RWPE1 (cell line): ENCODE results near the gene MKLN1.
"Not testable (repeated sequence)": the region's sequence is repeated elsewhere in the genome, so short reads cannot be mapped to it uniquely, and the experiment has no call there.

Source experiments
- CTCF ChIA-PET: fragments of 350-600 bp; sonication (Branson Sonifier 250); formaldehyde crosslinking; extraction: SDS; loops from one replicate; lab custom pipeline; 2021; lab: Yijun Ruan, JAX
- POLR2A ChIA-PET: fragments of 400-600 bp; formaldehyde crosslinking; extraction: SDS; loops from one replicate; lab custom pipeline; 2020; ENCODE audit warnings: antibody characterized with exemption; ENCODE audit not compliant: low non-redundant PET; lab: Yijun Ruan, JAX
- DNase-seq: peaks from one replicate; pipeline ENCODE4 v3.0.0; 2012; ENCODE audit warnings: low spot score
- H3K27ac ChIP-seq: fragments of 450-650 bp; 2 replicates; pipeline ENCODE4 v1.5.1; 2017
- CTCF ChIP-seq: fragments of 450-650 bp; conservative IDR thresholded peaks from 2 replicates; pipeline ENCODE4 v1.5.1; 2017; ENCODE audit warnings: low read depth, mild to moderate bottlenecking

Gene MKLN1

GRCh38 chr7:131511071-131511470, 183.4 kb downstream of the MKLN1 start:
- POLR2A ChIA-PET: no interaction called here

DNA sequence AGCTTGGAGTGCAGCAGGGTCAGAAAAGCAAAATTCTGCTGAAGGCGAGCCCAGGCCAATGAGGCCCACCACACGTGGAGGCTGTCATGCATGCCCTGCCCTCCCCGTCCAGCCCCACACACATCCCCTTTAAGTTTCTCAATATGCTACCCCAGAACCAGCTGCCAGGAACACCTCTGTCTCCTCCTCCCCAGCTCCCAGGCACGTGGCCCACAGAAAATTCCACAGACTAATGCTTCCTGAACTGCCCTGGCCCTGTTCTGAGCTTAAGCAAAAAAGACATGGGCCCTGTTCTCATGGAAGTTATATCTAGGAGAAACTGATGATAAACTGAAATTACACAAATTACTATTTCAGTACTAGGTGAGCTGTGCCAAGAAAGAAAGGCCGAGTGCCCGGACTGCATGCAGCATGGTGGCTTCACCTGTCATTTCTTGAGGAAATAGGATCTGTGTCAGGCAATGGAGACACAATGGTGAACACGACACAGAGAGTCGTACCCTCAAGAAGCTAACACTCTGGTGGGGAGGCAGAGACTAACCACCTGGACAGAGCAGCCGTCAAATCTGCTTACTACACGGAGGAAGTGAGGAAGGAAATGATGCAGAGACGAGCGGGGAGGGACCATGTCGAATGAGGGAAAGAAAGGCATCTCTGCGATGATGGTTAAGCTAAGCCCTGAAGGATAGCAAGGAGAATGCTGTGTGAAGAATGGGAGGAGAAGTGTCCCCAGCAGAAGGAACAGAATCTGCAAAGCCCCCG, 184.3 kb downstream of the MKLN1 start:
- ChIA-PET CTCF (interaction anchor here (2.0 kb wide), 1 partner anchor 143 kb away, joined by 7 read pairs; no protein-coding TSS in a partner anchor), POLR2A (no interaction called here)
- no peak for TF ChIP-seq CTCF
- DNase-seq: no peak
- no peak overlapping the region for H3K27ac ChIP-seq

More at GRCh38 chr7:131511071-131511470, 183.4 kb downstream of the MKLN1 start:
- no peak for DNase-seq
- CTCF ChIA-PET: interaction anchor here (2.0 kb wide), 1 partner anchor 144 kb away, joined by 7 read pairs; no protein-coding TSS in a partner anchor
- H3K27ac ChIP-seq: no peak overlapping the region
- TF ChIP-seq CTCF: no peak

GRCh38 chr7:131513245-131514061, 185.8 kb downstream of the MKLN1 start:
- ChIA-PET POLR2A (no interaction called here), CTCF (interaction anchor here (0.5 to 2.0 kb wide), 7 partner anchors 9 to 1886 kb away, joined by 3 to 7 read pairs (median 4); no protein-coding TSS in a partner anchor)
- peak; percentile 97 for TF ChIP-seq CTCF
- H3K27ac ChIP-seq: no peak overlapping the region
- peak; percentile 74 for DNase-seq

GRCh38 chr7:131515471-131515870, 187.8 kb downstream of the MKLN1 start:
- POLR2A ChIA-PET: not testable (repeated sequence)

DNA sequence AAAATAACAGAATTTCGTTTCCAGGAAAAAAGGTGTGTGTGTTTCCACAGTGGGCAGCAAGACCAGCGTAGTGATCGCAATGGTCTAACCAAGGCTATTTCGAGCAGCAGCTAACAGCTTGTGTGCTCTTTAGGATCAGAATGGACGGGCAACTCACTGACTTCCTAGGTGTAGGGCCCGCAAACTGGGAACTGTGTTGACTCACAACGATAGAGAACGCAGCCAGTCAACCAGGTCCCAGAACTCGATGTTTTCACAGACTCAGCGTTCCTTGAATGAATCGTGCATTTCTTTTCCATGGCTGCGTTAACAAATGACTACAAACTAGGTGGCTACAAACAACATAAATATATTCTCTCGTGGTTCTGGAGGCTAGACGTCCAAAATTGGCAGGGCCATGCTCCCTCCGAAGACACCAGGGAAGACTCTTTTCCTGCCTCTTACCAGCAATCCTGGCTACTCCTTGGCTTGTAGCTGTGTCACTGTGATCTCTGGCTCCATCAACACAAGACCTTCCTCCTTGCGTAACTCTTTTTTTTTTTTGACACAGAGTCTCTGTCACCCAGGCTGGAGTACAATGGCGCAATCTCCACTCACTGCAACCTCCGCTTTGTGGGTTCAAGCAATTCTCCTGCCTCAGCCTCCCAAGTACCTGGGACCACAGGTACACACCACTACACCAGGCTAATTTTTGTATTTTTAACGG, 189.7 kb downstream of the MKLN1 start:
- DNase-seq: no peak
- CTCF ChIA-PET: no interaction called here
- H3K27ac ChIP-seq: no peak overlapping the region
- POLR2A ChIA-PET: no interaction called here
- TF ChIP-seq CTCF: no peak

More at GRCh38 chr7:131515471-131515870, 187.8 kb downstream of the MKLN1 start:
- CTCF ChIA-PET: interaction anchor here (0.7 kb wide), 1 partner anchor 957 kb away, joined by 3 read pairs; no protein-coding TSS in a partner anchor
- DNase-seq, H3K27ac ChIP-seq: not testable (repeated sequence)

DNA sequence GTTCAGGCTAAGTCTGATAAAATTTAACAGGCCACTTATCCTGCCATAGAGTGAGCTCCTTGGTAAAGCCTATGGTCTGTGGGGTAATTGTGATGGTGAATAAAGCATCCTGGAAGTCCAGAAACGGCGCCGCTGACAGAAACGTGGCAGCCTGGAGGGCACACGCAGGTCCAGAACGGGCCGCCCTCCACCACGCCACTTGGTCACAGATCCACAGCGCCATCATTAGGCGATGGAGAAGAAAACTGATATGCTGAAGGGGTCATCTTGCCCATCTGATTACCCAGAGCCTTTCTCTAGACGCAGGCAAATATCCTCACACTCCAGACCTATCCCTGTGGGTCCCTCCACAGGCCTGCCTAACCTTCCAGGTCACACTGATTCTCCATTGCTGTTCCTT, 190.9 kb downstream of the MKLN1 start:
- CTCF ChIA-PET: interaction anchor here (0.6 kb wide), 1 partner anchor 687 kb away, joined by 3 read pairs; no protein-coding TSS in a partner anchor
- no peak overlapping the region for H3K27ac ChIP-seq
- no peak for TF ChIP-seq CTCF
- POLR2A ChIA-PET: no interaction called here
- DNase-seq: no peak
